ENCODE results near the gene MFN1.

The MFN1 gene

GRCh38 chr3:179375091-179375999 is 27.8 kb downstream of the MFN1 start:
- H3K36me3 Mint-ChIP-seq (ENCODE audit: low read depth): peaks cover 60% of the 10 kb centered on the region
- H3K27me3 Mint-ChIP-seq: no peaks in the 10 kb centered on the region
- H3K9me3 Mint-ChIP-seq: no peaks in the 10 kb centered on the region
- no peak overlapping the region for H3K27ac Mint-ChIP-seq
- intact Hi-C loops (cut with micrococcal nuclease): no loop called here
- no peaks in the 10 kb centered on the region for H3K4me1 Mint-ChIP-seq (ENCODE audit: low read depth)
- no peak overlapping the region for H3K4me3 Mint-ChIP-seq

DNA sequence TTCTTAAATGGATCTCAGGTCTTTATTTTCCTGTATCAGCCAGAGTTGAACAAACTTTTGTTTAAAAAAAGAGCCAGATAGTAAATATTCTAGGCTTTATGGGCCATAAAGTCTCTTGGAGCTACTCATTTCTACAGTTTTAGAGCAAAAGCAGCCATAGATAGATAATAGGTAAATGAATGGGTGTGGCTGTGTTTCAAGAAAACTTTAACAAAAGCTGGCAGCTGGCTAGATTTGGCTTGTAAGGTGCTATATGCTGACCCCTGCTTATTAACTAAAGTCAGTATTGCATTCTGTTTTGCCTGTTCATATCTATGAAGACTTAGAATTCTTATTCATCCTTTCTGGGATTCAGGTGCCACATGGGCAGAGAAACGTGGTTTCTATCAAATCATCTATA is 29.0 kb downstream of the MFN1 start:
- Mint-ChIP-seq H3K36me3 (ENCODE audit: low read depth) (peaks cover 57% of the 10 kb centered on the region), H3K4me3 (no peak overlapping the region), H3K27ac (no peak overlapping the region), H3K4me1 (ENCODE audit: low read depth) (no peaks in the 10 kb centered on the region), H3K9me3 (no peaks in the 10 kb centered on the region), H3K27me3 (no peaks in the 10 kb centered on the region)
- intact Hi-C loops (cut with micrococcal nuclease): no loop called here

DNA sequence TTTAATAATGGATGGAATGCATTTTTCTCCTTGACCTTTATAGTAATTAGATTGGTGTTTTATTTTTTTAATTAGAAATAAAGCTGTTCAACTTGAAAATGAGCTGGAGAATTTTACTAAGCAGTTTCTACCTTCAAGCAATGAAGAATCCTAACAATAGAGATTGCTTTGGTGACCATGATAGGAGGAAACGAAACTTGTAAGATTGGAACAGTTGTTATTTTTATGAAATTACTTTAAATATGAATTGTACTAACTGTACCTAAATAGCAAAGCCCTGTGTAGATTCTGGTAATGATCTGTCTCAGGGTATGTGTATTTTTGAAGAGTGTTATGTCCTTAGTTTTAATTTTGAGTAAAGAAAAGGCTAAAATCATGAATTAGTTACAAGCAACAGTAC is 44.4 kb downstream of the MFN1 start:
- no peak overlapping the region for H3K4me3 Mint-ChIP-seq
- H3K9me3 Mint-ChIP-seq: no peaks in the 10 kb centered on the region
- peaks cover 46% of the 10 kb centered on the region for H3K36me3 Mint-ChIP-seq (ENCODE audit: low read depth)
- H3K27me3 Mint-ChIP-seq: no peaks in the 10 kb centered on the region
- intact Hi-C loops (cut with micrococcal nuclease): no loop called here
- H3K4me1 Mint-ChIP-seq (ENCODE audit: low read depth): no peaks in the 10 kb centered on the region
- no peak overlapping the region for H3K27ac Mint-ChIP-seq

GRCh38 chr3:179398574-179399231 is 51.2 kb downstream of the MFN1 start:
- H3K27ac Mint-ChIP-seq: no peak overlapping the region
- H3K4me1 Mint-ChIP-seq (ENCODE audit: low read depth): peaks cover 7% of the 10 kb centered on the region
- H3K36me3 Mint-ChIP-seq (ENCODE audit: low read depth): peaks cover 73% of the 10 kb centered on the region
- intact Hi-C loops (cut with micrococcal nuclease): no loop called here
- H3K4me3 Mint-ChIP-seq: no peak overlapping the region
- no peaks in the 10 kb centered on the region for H3K9me3 Mint-ChIP-seq
- no peaks in the 10 kb centered on the region for H3K27me3 Mint-ChIP-seq

DNA sequence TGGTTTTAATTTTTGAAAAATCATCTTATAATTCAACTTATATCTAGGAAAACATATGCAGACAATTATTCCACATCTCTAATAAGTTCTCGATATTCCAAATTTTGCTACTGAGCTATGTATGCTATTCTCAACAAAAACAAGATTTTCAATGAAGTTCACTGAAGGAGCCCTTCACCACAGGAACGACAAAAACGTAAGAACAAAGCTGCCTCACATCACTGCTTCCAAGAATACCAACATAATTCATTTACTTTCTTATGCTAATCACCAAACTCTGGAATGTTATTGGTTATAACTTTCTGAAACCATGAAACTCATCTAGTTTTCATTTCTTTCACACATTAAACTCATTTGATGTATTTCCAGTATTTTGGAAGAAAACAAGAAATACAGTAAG is 54.1 kb downstream of the MFN1 start:
- Mint-ChIP-seq H3K27me3 (no peaks in the 10 kb centered on the region), H3K36me3 (ENCODE audit: low read depth) (peaks cover 84% of the 10 kb centered on the region), H3K27ac (no peak overlapping the region), H3K4me3 (no peak overlapping the region), H3K9me3 (no peaks in the 10 kb centered on the region), H3K4me1 (ENCODE audit: low read depth) (peaks cover 7% of the 10 kb centered on the region)
- intact Hi-C loops (cut with micrococcal nuclease): no loop called here

DNA sequence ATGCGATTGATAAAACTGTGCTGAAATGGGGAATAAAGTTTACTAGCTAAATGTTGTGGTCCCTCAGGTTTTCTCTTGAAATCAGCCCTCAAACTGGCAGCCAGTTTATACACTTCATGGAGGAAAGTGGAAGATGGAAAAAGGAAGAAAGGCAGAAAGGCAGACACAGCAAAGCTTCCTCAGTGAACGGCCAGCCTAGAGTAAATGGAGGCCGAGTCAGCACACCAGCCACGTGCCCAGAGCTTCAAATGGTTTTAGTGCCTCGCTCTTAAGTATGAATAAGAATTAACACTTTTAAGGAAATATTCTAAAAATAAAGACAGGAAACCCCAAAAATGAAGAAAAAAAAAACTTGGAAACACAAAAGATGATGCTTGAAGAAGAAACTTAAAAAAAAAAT is 55.5 kb downstream of the MFN1 start:
- H3K36me3 Mint-ChIP-seq (ENCODE audit: low read depth): peaks cover 89% of the 10 kb centered on the region
- intact Hi-C loops (cut with micrococcal nuclease): no loop called here
- H3K27ac Mint-ChIP-seq: peak overlapping the region; percentile 5
- no peaks in the 10 kb centered on the region for H3K27me3 Mint-ChIP-seq
- no peaks in the 10 kb centered on the region for H3K9me3 Mint-ChIP-seq
- peaks cover 7% of the 10 kb centered on the region for H3K4me1 Mint-ChIP-seq (ENCODE audit: low read depth)
- H3K4me3 Mint-ChIP-seq: no peak overlapping the region

- H3K36me3 Mint-ChIP-seq (ENCODE audit: low read depth): peaks cover 93% of the 10 kb centered on the region
- no peaks in the 10 kb centered on the region for H3K9me3 Mint-ChIP-seq
- H3K27me3 Mint-ChIP-seq: no peaks in the 10 kb centered on the region
- intact Hi-C loops (cut with micrococcal nuclease): no loop called here
- H3K4me3 Mint-ChIP-seq: no peak overlapping the region
- H3K4me1 Mint-ChIP-seq (ENCODE audit: low read depth): peaks cover 7% of the 10 kb centered on the region
- no peak overlapping the region for H3K27ac Mint-ChIP-seq
Measured at GRCh38 chr3:179404307-179404706, 56.8 kb downstream of the MFN1 start.

DNA sequence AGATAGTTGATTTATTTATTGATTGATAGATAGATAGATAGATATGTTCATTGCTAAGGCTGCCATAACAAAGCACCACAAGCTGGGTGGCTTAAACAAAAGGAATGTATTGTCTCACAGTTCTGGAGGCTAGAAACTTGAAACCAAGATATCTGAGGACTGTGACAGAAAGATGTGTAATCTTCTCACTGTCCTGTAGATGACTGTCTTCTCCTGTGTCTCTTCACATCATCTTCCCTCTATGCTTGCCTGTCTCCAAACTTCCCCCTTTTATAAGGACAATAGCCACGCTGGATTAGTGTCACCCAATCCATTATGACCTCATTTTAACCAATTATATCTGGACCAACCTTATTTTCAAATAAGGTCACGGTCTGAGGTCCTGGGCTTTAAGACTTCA is 62.8 kb downstream of the MFN1 start:
- intact Hi-C loops (cut with micrococcal nuclease): no loop called here
- Mint-ChIP-seq H3K27ac (no peak overlapping the region), H3K36me3 (ENCODE audit: low read depth) (peaks cover 95% of the 10 kb centered on the region), H3K4me1 (ENCODE audit: low read depth) (no peaks in the 10 kb centered on the region), H3K9me3 (no peaks in the 10 kb centered on the region), H3K27me3 (no peaks in the 10 kb centered on the region), H3K4me3 (no peak overlapping the region)

DNA sequence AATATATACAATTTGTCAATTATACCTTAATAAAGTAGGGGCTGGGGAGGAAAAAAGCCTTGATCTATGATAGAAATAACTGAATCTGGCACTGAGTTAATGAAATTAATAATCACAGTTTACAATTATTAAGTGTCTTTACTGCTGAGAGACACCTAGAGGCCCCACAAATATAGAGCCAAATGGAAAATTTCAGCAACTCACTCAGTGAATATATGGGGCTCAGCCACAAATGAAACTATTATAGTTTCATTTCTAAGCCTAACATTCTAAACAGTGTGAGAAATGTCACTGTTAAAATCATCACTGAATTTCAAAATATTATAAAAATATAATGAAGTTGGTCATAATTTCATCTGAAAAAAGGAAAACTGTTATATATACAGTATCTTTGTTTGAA is 63.5 kb downstream of the MFN1 start:
- Mint-ChIP-seq H3K27ac (no peak overlapping the region), H3K4me1 (ENCODE audit: low read depth) (no peaks in the 10 kb centered on the region), H3K4me3 (no peak overlapping the region), H3K9me3 (no peaks in the 10 kb centered on the region), H3K36me3 (ENCODE audit: low read depth) (peaks cover 98% of the 10 kb centered on the region), H3K27me3 (no peaks in the 10 kb centered on the region)
- intact Hi-C loops (cut with micrococcal nuclease): no loop called here

DNA sequence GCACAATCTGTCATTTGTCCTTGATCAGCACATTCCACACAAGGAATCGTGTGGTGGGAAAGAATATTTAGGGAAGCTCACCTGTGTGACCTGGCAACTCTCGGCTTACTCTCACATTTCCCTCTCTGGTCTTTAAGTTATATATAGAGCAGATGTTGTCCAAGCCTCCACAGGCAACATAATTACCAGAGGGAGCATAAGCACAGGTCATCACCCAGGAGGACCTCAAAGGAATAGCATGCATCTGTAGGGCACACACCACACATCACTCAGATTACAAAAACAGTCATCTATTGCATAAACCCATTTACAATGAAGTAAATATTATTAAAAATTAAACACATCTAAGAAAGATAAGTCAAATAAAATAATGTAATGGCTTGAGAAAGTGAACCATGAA is 67.3 kb downstream of the MFN1 start:
- Mint-ChIP-seq H3K9me3 (no peaks in the 10 kb centered on the region), H3K27ac (no peak overlapping the region)

DNA sequence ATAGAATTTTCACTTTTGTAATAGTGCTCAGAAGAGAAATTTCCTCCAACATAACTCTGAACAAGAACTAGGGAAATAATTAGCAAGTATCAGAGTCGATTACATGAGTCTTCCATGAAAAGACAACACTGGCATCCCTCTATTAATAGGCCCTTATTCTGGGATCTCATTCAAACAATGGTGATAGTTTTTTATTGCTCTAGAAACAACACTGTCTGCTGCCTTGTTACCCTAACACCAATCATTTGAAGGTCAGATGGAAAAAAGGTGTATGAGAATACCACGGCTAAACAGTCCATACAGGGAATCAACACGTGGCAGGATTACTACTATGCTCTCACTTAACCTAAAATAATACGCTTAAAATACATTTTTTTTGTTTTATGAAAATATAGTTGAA is 67.9 kb downstream of the MFN1 start:
- intact Hi-C loops (cut with micrococcal nuclease): no loop called here
- Mint-ChIP-seq H3K4me3 (no peak overlapping the region), H3K27me3 (no peaks in the 10 kb centered on the region), H3K4me1 (ENCODE audit: low read depth) (no peaks in the 10 kb centered on the region), H3K9me3 (no peaks in the 10 kb centered on the region), H3K36me3 (ENCODE audit: low read depth) (peaks cover 78% of the 10 kb centered on the region), H3K27ac (no peak overlapping the region)

More for the DNA sequence above, 67.3 kb downstream of the MFN1 start:
- intact Hi-C loops (cut with micrococcal nuclease): no loop called here
- no peak overlapping the region for H3K4me3 Mint-ChIP-seq
- peaks cover 84% of the 10 kb centered on the region for H3K36me3 Mint-ChIP-seq (ENCODE audit: low read depth)
- H3K4me1 Mint-ChIP-seq (ENCODE audit: low read depth): no peaks in the 10 kb centered on the region
- H3K27me3 Mint-ChIP-seq: no peaks in the 10 kb centered on the region

GRCh38 chr3:179416681-179417080 is 69.2 kb downstream of the MFN1 start:
- Mint-ChIP-seq H3K27ac (no peak overlapping the region), H3K36me3 (ENCODE audit: low read depth) (peaks cover 78% of the 10 kb centered on the region), H3K4me1 (ENCODE audit: low read depth) (no peaks in the 10 kb centered on the region), H3K4me3 (no peak overlapping the region), H3K27me3 (no peaks in the 10 kb centered on the region), H3K9me3 (no peaks in the 10 kb centered on the region)
- intact Hi-C loops (cut with micrococcal nuclease): no loop called here

GRCh38 chr3:179418610-179419009 is 71.1 kb downstream of the MFN1 start:
- Mint-ChIP-seq H3K27ac (no peak overlapping the region), H3K4me1 (ENCODE audit: low read depth) (no peaks in the 10 kb centered on the region), H3K9me3 (no peaks in the 10 kb centered on the region), H3K4me3 (no peak overlapping the region), H3K36me3 (ENCODE audit: low read depth) (peaks cover 68% of the 10 kb centered on the region), H3K27me3 (no peaks in the 10 kb centered on the region)
- intact Hi-C loops (cut with micrococcal nuclease): no loop called here

DNA sequence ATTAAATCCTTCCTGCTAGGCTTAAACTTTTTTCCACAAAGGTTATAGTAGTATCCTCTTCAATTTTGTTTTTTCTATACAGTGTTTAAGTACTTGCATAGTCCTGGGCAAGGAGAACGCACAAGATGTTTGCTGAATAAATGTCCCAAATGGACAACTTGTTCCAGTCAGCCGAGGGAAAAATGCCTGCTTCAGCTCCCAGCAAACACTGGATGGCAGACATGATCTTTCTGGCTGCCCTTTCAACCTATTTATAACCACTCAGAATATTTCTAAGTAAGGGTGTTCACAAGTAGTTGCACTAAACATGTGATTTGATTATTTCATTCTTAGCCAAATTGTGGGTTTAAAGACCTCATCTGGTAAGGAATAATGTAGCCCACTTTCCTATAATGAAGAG is 74.0 kb downstream of the MFN1 start:
- Mint-ChIP-seq H3K4me1 (ENCODE audit: low read depth) (no peaks in the 10 kb centered on the region), H3K27me3 (no peaks in the 10 kb centered on the region), H3K36me3 (ENCODE audit: low read depth) (peaks cover 65% of the 10 kb centered on the region), H3K4me3 (no peak overlapping the region), H3K27ac (no peak overlapping the region), H3K9me3 (no peaks in the 10 kb centered on the region)
- intact Hi-C loops (cut with micrococcal nuclease): loop anchor here (2.0 kb wide), 1 partner anchor 137 kb away; no protein-coding TSS in a partner anchor

Data from dendritic cell treated with granulocyte-macrophage colony-stimulating factor and Interleukin-4, amounts not matched to agents 40 ng/mL and 50 ng/mL, for 4 days (primary cell).